B cell (primary cell): ENCODE results near the gene CCDC124. TPM values are rescaled to one million over a fixed set of nuclear protein-coding genes. Genes with fewer than 3 reads are reported as not detected.

Source experiments
- ATAC-seq: fragments of 200-7000 bp; cut with Tn5 transposase; one replicate; pipeline ENCODE4 v1.10.0; 2021; ENCODE audit warnings: low read depth, mild to moderate bottlenecking, moderate number of reproducible peaks, moderate library complexity
- CTCF ChIA-PET: fragments of 350-600 bp; sonication (Branson Sonifier 250); formaldehyde crosslinking; loops from one replicate; lab custom pipeline; 2021; ENCODE audit warnings: antibody characterized with exemption, inconsistent platforms; lab: Charles Lee
- POLR2A ChIA-PET: fragments of 350-600 bp; sonication (Branson Sonifier 250); formaldehyde crosslinking; loops from one replicate; lab custom pipeline; 2021; ENCODE audit warnings: antibody characterized with exemption; lab: Charles Lee
- DNase-seq: peaks from one replicate; pipeline ENCODE4 v3.0.0; 2013
- H2AFZ ChIP-seq: 2 replicates; pipeline ENCODE4 v1.6.1; 2012; ENCODE audit warnings: mild to moderate bottlenecking, low read depth, low read length; ENCODE audit not compliant: insufficient read depth, poor library complexity, severe bottlenecking
- H3K27ac ChIP-seq, 2 donors: 1 replicate in 1 of 2; 2 replicates in 1 of 2; pipeline ENCODE4 v1.5.1; 2012 to 2013; ENCODE audit warnings: low read length in 2 of 2, mild to moderate bottlenecking in 2 of 2, moderate library complexity in 1 of 2
- H3K27me3 ChIP-seq, 4 experiments: fragments of 200-600 bp in 1 of 4; sonication (generic) in 1 of 4; replicated peaks in 1 of 4; 1 replicate in 2 of 4; 2 replicates in 2 of 4; pipeline versions ENCODE4 v1.6.1 to v1.7.0; 2013 to 2016; ENCODE audit warnings: low read length in 3 of 4, mild to moderate bottlenecking in 2 of 4, mixed read lengths in 1 of 4, moderate library complexity in 1 of 4; ENCODE audit not compliant: insufficient read depth in 4 of 4, control insufficient read depth in 3 of 4; ENCODE audit errors: control extremely low read depth in 1 of 4
- H3K36me3 ChIP-seq, 2 experiments: replicated peaks in 1 of 2; 1 replicate in 1 of 2; 2 replicates in 1 of 2; pipeline versions ENCODE4 v1.6.1 to v1.7.1; 2013; ENCODE audit warnings: low read length in 1 of 2; ENCODE audit not compliant: insufficient read depth in 2 of 2, control insufficient read depth in 1 of 2; ENCODE audit errors: control extremely low read depth in 1 of 2, extremely low read depth in 1 of 2
- H3K4me1 ChIP-seq, 2 donors: fragments of 200-600 bp in 1 of 2; sonication (generic) in 1 of 2; 1 replicate in 1 of 2; 2 replicates in 1 of 2; pipeline versions ENCODE4 v1.5.1 to v1.6.1; 2013 to 2017; ENCODE audit warnings: low read length in 2 of 2; ENCODE audit not compliant: control insufficient read depth in 2 of 2, insufficient read depth in 2 of 2
- H3K4me2 ChIP-seq: replicated peaks from 2 replicates; pipeline ENCODE3; 2012; ENCODE audit warnings: mild to moderate bottlenecking, low read depth, low read length; ENCODE audit not compliant: poor library complexity, severe bottlenecking
- H3K4me3 ChIP-seq, 5 experiments: fragments of 200-600 bp in 1 of 5; sonication (generic) in 1 of 5; 1 replicate in 3 of 5; 2 replicates in 2 of 5; pipeline versions ENCODE4 v1.5.1 to v1.7.0; 2011 to 2016; ENCODE audit warnings: low read length in 4 of 5, mild to moderate bottlenecking in 4 of 5, low read depth in 2 of 5, control low read depth in 1 of 5, moderate library complexity in 1 of 5; ENCODE audit not compliant: insufficient read depth in 1 of 5; ENCODE audit errors: control extremely low read depth in 1 of 5, extremely low read depth in 1 of 5
- H3K79me2 ChIP-seq: fragments of 200-600 bp; sonication (generic); one replicate; pipeline ENCODE4 v1.6.0; 2016; ENCODE audit warnings: low read length; ENCODE audit not compliant: control insufficient read depth, insufficient read depth
- H3K9ac ChIP-seq: fragments of 200-600 bp; sonication (generic); 2 replicates; pipeline ENCODE4 v1.6.1; 2017; ENCODE audit warnings: mild to moderate bottlenecking, low read length, moderate library complexity
- H3K9me3 ChIP-seq, 3 donors: one replicate each; pipeline versions ENCODE4 v1.6.1 to v1.7.1; 2013; ENCODE audit warnings: low read length in 2 of 3; ENCODE audit not compliant: control insufficient read depth in 2 of 3, insufficient read depth in 1 of 3; ENCODE audit errors: control extremely low read depth in 1 of 3
- H4K20me1 ChIP-seq: 2 replicates; pipeline ENCODE4 v1.6.0; 2012; ENCODE audit warnings: mild to moderate bottlenecking, low read length; ENCODE audit not compliant: insufficient read depth, control insufficient read depth, poor library complexity, severe bottlenecking
- H3K27ac Mint-ChIP-seq: one replicate; pipeline ENCODE4 v1.8.0; 2021; ENCODE audit warnings: mixed read lengths
- H3K27me3 Mint-ChIP-seq: one replicate; pipeline ENCODE4 v1.8.0; 2021; ENCODE audit warnings: mixed read lengths
- H3K4me1 Mint-ChIP-seq: one replicate; pipeline ENCODE4 v1.8.0; 2021; ENCODE audit warnings: mixed read lengths
- H3K4me3 Mint-ChIP-seq: one replicate; pipeline ENCODE4 v1.8.0; 2021; ENCODE audit warnings: mixed read lengths
- H3K9me3 Mint-ChIP-seq: one replicate; pipeline ENCODE4 v1.8.0; 2022; ENCODE audit warnings: mixed read lengths; ENCODE audit not compliant: insufficient read depth
- CTCF ChIP-seq: fragments of 200-600 bp; IDR thresholded peaks from one replicate; pipeline ENCODE4 v1.8.0; 2022; ENCODE audit warnings: antibody characterized with exemption, mild to moderate bottlenecking
- EZH2 ChIP-seq: IDR thresholded peaks from 2 replicates; pipeline ENCODE4 v1.6.1; 2012; ENCODE audit warnings: borderline replicate concordance, low read depth, mild to moderate bottlenecking, moderate library complexity, low read length; ENCODE audit not compliant: insufficient read depth, poor library complexity, severe bottlenecking
- WGBS: methylation state at CpG from one replicate; pipeline ENCODE4 v1.1.5; 2013; ENCODE audit warnings: missing lambda C conversion rate; ENCODE audit not compliant: insufficient coverage; 5-methylcytosine and 5-hydroxymethylcytosine counted together
- intact Hi-C: fragments of 100-400 bp; cut with micrococcal nuclease; formaldehyde crosslinking; loops from one replicate; pipeline ENCODE4 v1.10.0; 2022
- polyA plus RNA-seq: library from polyadenylated mRNA; depleted of rRNA; stranded (reverse); fragments of >200 nt; gene quantifications from 2 replicates; pipeline ENCODE4 v1.2.3, GENCODE V29; 2012
- total RNA-seq, 2 donors: library from RNA; stranded (reverse); fragments of 120-200 nt in 1 of 2; gene quantifications; 1 replicate in 1 of 2; 2 replicates in 1 of 2; pipeline versions ENCODE4 v1.2.3 to v1.2.4, GENCODE V29; 2013 to 2022

The CCDC124 gene
- total and polyA plus RNA-seq, 2 donors (not counting 1 experiment from before 2014, with no cell fraction given) = 25.0 to 57.8 TPM

GRCh38 chr19:17953869-17954268 is 21.1 kb downstream of the CCDC124 start:
- ChIA-PET CTCF (interaction anchor here (1.0 to 1.5 kb wide), 5 partner anchors 14 to 47 kb away, joined by 3 to 4 read pairs (median 3); partner anchors contain the start of gene CCDC124), POLR2A (no interaction called here)
- peaks cover 15% of the 10 kb centered on the region for H4K20me1 ChIP-seq
- no peak for DNase-seq
- no peak overlapping the region for H3K27ac ChIP-seq
- no peak overlapping the region for H2AFZ ChIP-seq
- peaks cover 44 to 49% of the 10 kb centered on the region in 2 donors for H3K4me1 ChIP-seq
- no peak overlapping the region for H3K9ac ChIP-seq
- Mint-ChIP-seq H3K4me3 (no peak overlapping the region), H3K27me3 (peaks cover 41% of the 10 kb centered on the region), H3K27ac (no peak overlapping the region), H3K4me1 (peaks cover 37% of the 10 kb centered on the region), H3K9me3 (no peaks in the 10 kb centered on the region)
- TF ChIP-seq CTCF (no peak), EZH2 (no peak)
- no peak for ATAC-seq
- H3K4me2 ChIP-seq = no peak overlapping the region
- H3K9me3 ChIP-seq = peaks cover 0 to 20% (median 0%) of the 10 kb centered on the region in 3 donors
- intact Hi-C loops = no loop called here
- no peak overlapping the region for H3K4me3 ChIP-seq
- no peaks in the 10 kb centered on the region for H3K79me2 ChIP-seq
- 100% methylated on average over 2 of the region's 4 CpGs for WGBS
- no peaks in the 10 kb centered on the region for H3K36me3 ChIP-seq
- peaks cover 0 to 76% (median 42%) of the 10 kb centered on the region in 4 experiments for H3K27me3 ChIP-seq

DNA sequence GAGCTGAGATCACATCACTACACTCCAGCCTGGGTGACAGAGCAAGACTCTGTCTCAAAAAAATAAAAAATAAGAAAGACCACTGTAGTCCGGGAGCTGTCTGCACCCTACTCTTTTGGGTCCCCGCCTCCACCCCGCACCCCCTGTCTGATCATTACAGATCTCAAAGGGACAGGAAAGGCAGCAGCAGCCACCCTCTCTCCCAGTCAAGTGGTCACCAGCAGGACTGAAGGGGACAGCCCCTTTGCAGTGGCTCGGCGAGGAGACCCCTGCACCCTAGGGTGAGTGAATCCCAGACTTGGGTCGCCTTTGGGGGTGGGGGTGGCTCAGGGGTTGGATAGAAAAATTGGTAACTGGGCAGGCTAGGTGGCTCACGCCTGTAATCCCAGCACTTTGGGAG is 21.6 kb downstream of the CCDC124 start:
- H3K9me3 ChIP-seq = peaks cover 0 to 20% (median 0%) of the 10 kb centered on the region in 3 donors
- H3K4me1 ChIP-seq = peaks cover 38 to 44% of the 10 kb centered on the region in 2 donors
- ATAC-seq = no peak
- peaks cover 41% of the 10 kb centered on the region for H3K27me3 Mint-ChIP-seq
- H3K4me3 Mint-ChIP-seq = no peak overlapping the region
- peaks cover 32% of the 10 kb centered on the region for H3K4me1 Mint-ChIP-seq
- TF ChIP-seq CTCF = no peak
- no peak for TF ChIP-seq EZH2
- intact Hi-C loops = no loop called here
- no peak overlapping the region for H3K4me2 ChIP-seq
- no peak overlapping the region for H3K4me3 ChIP-seq
- WGBS = 89% methylated on average over 7 of the region's 7 CpGs
- H3K9me3 Mint-ChIP-seq = no peaks in the 10 kb centered on the region
- no peak for DNase-seq
- H4K20me1 ChIP-seq = peaks cover 15% of the 10 kb centered on the region
- H3K27me3 ChIP-seq = peaks cover 0 to 70% (median 40%) of the 10 kb centered on the region in 4 experiments
- ChIA-PET CTCF (interaction anchor here (1.5 kb wide), 2 partner anchors 16 to 22 kb away, joined by 3 to 4 read pairs; partner anchors contain the start of gene CCDC124), POLR2A (interaction anchor here (0.7 kb wide), 1 partner anchor 166 kb away, joined by 3 read pairs; no protein-coding TSS in a partner anchor)
- H3K36me3 ChIP-seq = no peaks in the 10 kb centered on the region
- no peak overlapping the region for H3K27ac ChIP-seq
- no peak overlapping the region for H3K27ac Mint-ChIP-seq
- no peaks in the 10 kb centered on the region for H3K79me2 ChIP-seq
- no peak overlapping the region for H2AFZ ChIP-seq
- H3K9ac ChIP-seq = no peak overlapping the region
